SIG-M5 treated with dmso at 0.1 percent for 504 hours (cell line): ENCODE measurements around the gene ADAMTS18.

ENCODE experiments used
- DNase-seq: peaks from one replicate; lab custom pipeline; 2025; ENCODE audit not compliant: unreplicated experiment; lab: John Stamatoyannopoulos, UW

Gene ADAMTS18

DNA sequence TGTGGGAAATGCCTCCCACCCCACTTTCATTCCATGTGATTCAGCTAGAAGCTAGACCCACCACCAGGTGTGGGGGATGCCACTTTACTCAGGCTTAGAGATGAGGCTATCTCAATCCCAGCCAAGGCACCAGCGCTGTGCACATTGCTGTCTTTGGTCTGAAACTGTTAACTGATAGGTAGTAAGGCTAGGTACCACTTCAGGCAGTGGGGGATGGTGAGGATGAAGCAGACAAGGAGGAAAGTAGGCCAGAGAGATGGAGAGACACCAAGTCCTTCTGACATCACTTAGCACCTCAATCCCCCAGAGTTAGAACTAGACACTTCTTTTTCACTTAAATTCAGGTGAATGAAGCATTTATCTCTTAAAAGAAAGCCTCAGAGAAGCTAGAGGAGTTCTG, 35.8 kb downstream of the ADAMTS18 start:
- no peak for DNase-seq

DNA sequence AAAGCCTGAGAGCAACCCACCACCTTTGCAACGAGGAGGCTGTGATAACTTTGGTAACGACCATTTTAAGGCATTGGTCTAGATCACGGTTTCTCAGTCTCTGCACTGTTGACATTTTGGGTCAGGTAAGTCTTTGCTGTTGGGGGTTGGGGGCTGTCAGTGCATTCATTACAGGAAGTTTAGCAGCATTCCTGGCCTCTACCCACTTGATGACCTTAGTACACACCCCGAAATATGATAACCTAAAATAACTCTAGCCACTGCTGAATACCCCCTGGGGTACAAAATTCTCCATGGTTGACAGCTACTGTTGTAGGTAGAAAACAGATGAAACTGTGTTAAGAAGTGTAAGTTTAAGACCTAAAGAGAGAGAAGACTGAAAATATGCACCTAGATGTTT, 36.3 kb downstream of the ADAMTS18 start:
- no peak for DNase-seq

DNA sequence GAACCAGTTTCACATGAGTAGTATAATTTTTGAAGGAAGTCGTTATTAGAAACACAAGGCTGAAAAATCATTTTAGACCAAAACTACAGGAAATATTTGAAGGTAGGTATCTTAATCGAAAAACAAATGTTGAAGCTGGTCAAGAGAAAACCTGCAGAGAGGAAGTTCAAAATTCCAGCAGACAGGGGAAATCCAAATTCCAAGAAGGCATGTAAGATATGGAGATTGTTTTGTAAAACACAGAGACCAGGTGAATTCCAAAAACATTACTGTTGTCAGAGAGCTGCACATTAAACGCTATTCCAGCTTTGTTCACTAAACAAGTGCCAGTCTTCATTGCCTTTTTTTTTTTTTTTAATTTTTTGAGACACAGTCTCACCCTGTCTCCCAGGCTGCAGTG, 38.4 kb downstream of the ADAMTS18 start:
- DNase-seq: no peak

DNA sequence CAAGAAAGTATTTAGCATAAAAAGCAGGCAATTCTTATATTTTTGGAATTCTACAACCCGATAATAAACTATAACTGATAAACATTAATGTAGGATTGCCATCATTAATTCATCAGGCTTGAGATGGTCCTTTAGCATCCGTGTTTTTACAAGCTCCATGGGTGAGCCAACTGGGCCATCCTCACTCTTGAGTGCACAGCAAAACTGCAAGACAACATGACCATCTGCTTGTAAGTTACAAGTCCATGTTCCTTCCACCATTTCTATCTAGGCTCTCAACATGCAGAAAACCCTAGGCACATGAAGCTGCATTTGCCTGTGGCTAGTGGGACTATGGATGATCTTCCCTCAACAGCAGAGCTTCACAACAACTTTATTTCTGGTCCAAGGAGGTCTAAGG, 40.1 kb downstream of the ADAMTS18 start:
- DNase-seq: no peak

DNA sequence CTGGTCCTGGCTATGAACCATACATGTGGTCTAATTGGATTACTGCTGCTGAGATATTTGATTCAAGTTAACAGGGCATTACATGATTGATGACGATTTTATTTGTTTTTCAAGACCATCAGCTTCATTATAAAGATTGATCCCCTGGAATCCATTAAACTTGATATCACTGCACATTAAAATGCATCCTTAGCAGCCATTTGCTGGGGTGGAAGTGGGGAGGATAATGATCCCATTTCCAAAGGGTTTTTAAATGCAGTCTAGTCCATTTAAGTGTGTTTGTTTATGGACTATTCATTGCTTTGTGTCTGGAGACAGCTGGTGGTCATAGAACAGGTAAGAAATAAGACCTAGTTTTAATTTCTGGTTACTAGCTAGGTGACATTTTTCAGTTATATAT, 40.9 kb downstream of the ADAMTS18 start:
- no peak for DNase-seq

DNA sequence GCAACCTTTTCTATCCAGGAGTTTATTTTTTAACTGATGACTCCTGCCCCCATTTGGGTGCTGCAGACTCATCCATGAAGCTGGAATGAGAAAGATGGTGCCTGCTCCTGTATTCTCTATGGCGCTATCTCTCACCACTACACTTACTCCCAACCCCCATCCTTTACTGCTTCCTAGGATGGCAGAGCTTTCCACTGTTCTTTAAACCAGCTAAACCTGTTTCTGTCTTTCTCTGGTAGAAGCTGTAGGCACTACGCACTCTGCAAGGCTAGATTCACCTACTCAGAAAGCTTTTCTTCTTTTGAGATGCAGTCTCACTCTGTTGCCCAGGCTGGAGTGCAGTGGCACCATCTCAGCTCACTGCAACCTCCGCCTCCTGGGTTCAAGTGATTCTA, 47.0 kb downstream of the ADAMTS18 start:
- peak; percentile 52 for DNase-seq

DNA sequence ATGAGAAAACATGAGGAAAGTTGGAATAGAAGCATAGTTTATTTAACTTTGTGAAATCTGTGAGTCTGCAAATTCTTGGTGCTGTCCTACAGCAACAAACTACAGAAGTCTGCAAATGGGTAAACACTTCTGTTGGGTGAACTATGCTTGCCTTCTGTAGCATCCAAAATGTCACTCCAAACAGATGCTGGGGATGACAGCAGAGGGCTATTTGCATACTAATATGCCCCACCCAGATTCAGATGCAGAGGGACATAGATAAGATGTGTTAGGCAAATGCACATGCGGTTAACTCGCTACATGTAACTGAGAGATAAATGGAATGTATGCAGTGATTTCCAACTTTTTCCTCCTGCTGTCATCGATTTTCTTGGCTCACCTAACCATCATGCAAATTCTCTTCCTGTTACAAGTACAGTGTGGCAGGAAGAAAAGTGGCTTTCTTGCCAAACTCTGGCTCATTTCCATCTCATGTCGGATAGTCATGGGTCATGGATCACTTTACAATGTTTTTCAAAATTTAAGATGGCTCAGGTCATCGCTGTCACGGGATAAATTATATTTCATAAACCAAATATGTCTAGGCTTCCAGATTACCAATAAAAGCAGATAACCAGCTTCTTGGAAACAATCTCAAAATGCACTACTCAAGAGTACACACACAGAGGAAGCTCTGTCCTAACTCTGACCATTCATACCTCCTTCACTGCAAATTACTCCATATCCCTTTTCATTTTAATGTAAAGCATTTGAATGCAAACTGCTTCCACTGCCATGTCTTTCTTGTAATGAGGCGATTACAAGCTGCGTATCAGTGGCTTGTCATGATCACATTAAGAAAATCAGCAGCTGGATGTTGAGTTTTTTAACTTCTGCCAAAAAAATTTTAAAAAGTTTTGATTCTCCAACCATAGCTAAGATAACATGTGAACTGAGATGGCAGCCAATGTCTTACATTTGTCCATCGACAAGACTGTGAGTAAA, 47.7 kb downstream of the ADAMTS18 start:
- DNase-seq: no peak

DNA sequence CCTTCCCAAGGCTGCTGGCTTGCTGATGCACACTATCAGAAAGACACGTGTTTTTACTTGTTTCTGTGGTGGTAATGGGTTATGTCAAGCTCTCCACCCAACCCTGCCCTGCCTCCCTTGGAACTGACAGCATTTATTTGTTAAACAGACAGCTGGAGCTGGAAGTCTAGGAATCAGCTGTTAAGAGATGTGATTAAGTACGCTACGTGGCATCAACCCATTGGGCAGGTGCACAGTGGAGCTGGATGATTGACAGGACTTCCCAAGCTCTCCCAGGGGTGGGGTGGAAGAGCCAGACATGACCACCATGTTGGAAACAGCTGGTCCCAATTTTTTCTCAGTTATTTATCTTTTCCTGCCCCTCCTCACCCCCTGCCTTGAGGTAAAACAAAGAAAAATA, 49.4 kb downstream of the ADAMTS18 start:
- no peak for DNase-seq

DNA sequence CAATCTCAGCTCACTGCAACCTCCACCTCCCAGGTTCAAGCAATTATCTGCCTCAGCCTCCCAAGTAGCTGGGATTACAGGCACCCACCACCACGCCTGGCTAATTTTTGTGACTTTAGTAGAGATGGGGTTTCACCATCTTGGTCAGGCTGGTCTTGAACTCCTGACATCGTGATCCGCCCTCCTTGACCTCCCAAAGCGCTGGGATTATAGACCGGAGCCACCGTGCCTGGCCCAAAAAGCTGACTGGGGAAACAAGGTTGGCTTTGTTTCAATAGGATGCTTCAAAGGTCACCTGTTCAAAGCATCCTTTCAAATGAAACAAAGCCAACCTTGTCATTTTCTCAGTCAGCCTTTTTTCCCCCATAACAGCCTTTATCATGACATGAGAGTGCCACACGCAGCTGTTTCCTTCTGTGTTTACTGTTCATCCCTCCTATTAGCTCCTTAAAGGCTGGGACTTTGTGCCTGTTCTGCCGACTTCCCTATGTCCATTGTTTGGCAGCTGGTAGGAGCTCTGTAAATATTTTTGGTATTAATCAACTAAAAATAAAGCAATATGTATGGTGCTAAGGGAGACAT, 51.1 kb downstream of the ADAMTS18 start:
- no peak for DNase-seq

DNA sequence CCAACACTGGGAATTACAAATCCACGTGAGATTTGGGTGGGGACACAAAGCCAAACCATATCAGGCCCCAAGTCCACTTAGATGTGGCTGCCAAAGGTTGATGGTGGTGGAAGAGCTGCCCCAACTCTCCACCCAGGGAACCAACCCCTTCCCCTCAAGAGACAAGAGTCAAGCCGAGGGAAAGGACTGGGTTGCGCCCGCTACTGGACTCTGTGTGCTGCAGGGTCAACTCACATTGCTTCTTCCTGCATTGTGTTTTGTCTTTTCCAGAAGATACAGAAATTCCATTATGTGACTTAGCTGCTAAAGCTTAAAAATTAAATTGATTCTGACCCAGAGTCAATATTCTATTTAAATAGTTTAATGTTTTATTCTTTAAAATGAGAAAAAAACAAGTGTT, 58.5 kb downstream of the ADAMTS18 start:
- DNase-seq: no peak

DNA sequence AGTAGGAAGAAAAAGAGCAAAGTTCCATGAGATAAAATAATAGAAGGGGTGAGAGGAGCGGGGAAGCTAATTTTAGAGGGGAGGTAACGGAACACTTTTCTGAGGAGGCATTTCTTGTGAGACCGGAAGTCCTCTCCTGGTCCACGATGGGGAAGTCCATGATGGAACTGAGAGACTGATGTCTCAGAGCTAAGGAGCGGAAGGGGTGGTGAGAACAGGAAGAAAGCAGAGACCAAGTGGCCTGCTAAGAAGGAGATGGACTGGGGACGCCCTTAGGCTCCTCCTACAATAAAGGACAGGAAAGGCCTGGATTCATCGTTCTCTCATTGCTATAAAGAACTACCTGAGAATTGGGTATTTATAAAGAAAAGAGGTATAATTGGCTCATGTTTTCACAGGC, 59.4 kb downstream of the ADAMTS18 start:
- DNase-seq: no peak

DNA sequence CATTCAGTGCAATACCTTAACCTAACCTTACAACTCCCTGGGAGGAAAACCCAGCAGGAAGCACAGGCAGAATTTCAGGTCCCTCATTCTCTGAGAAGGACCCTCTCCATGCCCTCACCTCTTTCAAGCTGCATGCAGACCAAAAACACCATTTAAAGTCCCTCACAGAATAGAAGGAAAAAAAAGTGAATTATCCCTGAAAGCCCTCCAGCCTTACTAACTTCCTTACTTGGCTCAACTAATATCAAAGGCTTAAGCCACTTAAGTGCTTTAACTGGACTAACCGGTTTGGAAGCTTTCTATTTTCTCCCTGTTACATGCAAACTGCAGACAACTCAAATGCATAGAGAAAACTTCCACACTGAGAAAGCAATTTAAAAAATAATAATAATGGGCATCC, 60.5 kb downstream of the ADAMTS18 start:
- peak; percentile 53 for DNase-seq

DNA sequence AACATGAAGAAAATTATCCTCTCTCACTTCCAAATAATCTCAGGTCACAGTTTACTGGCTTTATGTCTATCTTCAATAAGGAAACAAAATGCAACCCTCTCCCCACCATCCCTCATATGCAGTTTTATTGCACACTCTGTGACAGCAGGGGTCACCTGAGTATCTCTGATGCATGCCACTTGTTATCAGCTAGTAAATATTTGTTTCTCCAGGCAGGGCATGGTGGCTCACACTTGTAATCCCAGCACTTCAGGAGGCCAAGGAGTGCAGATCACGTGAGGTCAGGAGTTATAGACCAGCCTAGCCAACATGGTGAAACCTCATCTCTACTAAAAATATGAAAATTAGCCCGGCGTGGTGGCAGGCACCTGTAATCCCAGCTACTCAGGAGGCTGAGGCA, 61.1 kb downstream of the ADAMTS18 start:
- no peak for DNase-seq

DNA sequence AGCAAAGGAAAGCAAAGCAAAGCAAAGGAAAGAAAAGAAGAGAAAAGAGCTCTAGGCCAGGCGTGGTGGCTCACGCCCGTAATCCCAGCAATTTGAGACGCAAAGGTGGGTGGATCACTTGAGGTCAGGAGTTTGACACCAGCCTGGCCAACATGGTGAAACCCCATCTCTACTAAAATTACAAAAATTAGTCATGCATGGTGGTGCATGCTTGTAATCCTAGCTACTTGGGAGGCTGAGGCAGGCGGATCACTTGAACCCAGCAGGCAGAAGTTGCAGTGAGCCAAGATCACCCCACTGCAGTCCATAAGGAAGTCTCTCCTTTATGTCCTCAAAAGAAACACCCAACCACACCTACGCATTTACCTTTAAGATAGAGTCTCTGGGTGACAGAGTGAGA, 70.1 kb downstream of the ADAMTS18 start:
- DNase-seq: no peak

DNA sequence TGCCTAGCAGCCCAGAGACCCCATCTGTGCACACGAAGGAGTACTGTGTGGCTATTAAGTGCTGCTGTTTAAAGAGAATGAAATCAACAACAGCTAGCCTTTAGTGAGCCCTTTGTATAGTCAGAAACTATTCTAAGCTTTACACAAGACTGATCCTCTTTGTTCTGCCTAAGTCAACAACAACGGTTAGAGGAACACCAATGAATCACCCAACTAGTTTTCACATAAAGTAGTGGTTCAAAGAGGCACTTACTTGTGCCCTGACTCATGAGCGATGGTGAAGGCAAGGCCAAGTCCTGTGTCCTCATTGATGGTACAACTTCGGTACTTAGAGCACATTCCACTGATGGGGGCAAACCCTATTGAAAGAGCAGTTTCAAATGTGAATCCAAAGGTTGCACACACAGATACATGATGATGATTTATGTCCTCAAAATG, 75.8 kb downstream of the ADAMTS18 start:
- DNase-seq: no peak

DNA sequence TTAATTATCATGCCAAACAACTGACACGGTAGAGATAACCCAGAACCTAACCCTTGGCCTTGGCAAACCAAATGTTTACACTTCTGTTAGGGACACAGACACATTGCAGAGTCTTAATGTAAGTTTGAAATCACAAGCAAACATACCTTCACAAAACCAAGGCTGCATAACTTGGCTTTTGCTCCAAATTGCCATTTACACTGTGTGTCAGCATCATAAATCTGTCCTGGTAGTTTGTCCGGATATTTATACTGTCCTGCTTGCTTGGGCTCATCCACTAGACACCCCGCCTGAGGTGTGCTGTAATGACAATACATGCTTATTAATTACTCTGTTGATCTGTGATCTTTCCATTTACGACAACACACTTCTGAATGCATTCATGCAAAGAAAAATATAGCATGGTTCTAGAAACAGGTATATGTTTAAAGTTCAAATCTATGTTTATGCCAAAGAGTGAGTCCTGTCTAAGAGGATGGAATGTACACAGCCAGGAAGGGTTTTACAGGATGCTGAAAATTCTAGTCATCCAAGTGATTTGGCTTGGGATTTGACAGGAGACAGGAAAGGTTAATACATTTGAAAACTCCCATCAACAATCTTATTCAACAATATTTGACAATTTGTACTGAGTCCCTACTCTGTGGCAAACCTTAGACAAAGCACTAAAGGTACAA, 81.1 kb downstream of the ADAMTS18 start:
- DNase-seq: no peak

DNA sequence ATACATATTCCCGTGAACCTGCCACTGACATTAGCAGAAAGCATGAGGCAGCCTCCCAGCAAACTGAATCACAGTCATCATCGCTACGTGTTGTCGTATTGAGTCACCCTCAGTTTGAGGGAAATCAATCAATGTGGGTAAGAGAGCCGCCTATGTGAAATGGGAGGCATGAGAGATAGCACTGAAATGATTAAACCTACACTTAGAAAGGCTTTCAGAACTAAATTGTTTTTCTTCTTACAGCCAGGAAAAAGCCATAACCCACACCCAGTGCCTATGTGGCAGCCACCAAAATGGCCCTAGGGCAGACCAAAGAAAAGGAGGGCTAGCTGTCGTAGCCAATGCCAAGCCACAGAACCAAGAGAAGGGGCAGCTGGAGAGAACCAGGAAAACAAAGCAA, 90.5 kb downstream of the ADAMTS18 start:
- DNase-seq: no peak

DNA sequence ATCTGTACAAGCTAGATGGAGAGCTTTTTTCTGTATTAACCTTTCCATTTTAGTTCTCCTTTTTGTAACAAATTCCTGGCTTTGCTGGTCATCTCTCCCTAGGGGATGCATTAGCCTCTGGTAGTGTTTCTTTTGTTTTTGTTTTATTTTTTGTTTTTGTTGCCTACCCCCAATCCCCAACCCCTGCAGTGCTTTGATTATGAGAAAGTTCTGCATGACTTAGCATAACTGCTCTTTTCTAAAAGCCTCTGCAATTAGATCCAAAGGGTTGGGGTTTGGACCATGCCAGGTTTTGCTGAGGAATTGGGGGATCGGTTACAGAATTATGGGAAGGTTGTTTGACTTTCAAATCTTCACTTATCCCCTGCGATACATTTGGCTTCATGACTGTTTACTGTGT, 98.2 kb downstream of the ADAMTS18 start:
- no peak for DNase-seq

DNA sequence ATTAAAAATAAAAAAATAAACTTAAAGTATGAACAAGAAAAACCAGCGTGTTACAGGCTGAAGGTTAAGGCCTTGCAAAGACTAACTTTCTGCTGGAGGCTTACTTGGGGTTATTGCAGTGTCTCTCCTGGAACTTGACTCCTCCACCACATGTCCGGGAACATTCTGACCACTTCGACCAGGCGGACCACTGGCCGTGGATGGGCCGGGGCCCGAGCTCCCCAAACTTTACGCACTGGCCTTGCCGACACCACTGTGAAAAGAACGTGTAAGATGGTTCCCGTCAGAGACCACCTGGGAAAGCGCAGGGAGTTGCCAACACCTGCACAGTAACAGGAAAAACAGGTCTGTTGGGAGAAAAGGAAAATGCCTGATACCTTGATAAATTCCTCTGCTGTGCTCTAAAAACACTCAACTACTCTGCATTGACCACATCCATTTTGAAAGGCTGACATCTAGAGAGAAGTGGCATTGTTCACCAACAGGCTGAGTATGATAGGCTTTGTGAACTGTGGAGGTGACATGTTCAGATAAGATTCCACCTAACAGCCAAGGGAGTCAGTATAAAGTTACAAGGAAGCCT, 99.1 kb downstream of the ADAMTS18 start:
- DNase-seq: no peak

DNA sequence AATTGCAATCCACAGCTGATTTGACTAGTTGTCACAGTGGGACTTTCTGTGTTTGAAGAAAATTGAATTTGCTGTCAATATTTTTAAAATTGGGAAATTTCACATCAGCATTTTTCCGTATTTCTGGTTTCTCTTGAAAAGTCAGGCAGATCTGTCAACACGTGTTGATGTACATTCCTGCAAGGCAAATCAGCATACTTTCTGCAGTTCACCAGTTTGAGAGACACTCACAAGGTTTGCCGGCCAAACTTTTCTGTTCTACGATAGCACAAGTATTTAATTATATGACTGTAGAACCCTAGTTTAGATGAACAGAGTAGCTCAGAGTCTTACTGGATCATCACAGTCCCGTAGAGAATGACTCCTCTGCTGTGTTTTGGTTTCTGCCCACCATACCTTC, 102.0 kb downstream of the ADAMTS18 start:
- DNase-seq: no peak

DNA sequence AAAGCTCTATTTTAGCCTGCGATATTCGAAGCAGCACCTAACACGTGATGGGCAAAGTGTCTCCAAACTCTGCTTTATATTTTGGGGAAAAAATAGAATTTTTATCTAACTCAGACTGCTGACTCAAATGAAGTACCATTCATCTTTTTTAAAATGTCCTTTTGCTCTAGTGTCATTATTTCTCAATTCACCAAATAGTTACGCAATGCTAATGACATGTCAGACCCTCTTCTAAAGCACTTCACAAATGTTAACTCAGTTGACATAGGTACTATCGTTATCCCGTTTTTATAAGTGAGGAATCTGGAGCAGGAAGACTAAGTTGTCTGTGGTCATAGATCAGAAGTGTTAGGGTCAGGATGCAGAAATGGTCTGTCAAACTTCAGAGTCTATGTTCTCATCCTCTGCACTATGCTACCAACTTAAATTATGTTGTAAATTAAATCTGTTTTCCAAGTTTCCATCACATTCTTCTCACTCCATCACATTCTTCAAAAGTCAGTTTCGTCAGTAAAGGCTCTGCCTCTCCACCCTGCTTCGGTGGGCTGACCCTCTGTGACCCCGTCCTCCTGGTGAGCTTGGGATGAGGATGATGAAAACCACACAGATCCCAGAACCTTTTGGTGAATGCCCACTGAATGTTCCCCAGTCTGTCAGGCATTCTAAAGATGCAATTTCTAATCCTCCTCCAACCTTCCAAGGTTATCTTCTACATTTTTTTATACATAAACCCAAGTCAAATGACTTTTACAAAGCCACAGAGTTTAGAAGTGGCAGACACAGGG, 102.8 kb downstream of the ADAMTS18 start:
- DNase-seq: no peak
